LNCAP (cell line): ENCODE data around the gene OR11H7.

Experiments
- TF ChIP-seq, protein P1 (sequence below): fragments of 450-650 bp; IDR thresholded peaks from 2 replicates; pipeline ENCODE4 v1.5.1; 2017; ENCODE audit warnings: mild to moderate bottlenecking

The OR11H7 gene

DNA sequence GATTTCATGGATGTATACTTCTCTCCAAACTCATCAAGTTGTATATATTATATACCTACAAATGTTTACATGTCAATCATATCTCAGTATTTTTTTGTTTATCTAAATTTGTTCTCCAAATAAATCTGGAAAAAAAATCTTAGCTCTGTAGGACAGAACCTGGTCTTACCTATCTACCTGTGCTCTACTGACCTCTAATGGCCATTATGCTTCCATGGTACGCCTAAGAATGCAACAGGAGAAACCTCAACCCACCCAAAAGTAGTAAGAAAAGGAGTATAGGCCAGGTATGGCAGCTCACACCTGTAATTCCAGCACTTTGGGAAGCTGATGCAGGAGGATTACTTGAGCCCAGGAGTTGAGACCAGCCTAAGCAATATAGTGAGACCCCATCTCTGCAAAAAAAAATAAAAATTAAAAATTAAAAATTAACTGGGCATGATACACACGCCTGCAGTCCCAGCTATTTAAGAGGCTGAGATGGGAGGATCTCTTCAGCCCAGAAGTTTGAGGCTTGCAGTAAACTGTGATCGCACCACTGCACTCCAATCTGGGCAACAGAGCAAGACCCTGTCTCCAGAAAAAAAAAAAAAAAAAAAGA lies 19.0 kb downstream of the OR11H7 start:
- TF ChIP-seq, protein P1, sequence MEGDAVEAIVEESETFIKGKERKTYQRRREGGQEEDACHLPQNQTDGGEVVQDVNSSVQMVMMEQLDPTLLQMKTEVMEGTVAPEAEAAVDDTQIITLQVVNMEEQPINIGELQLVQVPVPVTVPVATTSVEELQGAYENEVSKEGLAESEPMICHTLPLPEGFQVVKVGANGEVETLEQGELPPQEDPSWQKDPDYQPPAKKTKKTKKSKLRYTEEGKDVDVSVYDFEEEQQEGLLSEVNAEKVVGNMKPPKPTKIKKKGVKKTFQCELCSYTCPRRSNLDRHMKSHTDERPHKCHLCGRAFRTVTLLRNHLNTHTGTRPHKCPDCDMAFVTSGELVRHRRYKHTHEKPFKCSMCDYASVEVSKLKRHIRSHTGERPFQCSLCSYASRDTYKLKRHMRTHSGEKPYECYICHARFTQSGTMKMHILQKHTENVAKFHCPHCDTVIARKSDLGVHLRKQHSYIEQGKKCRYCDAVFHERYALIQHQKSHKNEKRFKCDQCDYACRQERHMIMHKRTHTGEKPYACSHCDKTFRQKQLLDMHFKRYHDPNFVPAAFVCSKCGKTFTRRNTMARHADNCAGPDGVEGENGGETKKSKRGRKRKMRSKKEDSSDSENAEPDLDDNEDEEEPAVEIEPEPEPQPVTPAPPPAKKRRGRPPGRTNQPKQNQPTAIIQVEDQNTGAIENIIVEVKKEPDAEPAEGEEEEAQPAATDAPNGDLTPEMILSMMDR, result peak; percentile 78

DNA sequence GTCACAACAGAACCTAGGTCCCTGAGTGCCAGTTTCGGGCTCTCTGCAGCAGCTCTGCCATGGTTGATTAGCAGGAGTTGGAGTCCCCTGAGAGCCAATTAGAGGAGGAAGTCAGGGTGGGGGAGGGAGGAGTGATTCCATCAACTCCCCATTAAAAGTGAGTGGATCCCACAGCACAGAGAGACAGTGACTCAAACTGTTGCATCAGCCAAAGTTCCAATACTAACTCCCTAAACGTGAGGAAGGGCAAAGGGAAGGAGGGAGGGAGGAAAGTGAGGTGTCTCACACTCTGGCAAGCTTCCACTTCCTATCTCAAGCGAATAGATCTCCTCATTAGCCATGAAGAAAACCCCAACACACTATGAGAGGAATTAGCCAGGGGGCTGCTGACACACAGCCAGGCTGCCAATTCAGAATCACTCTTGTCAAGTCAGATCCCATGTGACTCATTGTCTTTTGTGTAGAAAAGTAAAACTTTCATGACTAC lies 33.9 kb downstream of the OR11H7 start:
- TF ChIP-seq, protein P1, result no peak

DNA sequence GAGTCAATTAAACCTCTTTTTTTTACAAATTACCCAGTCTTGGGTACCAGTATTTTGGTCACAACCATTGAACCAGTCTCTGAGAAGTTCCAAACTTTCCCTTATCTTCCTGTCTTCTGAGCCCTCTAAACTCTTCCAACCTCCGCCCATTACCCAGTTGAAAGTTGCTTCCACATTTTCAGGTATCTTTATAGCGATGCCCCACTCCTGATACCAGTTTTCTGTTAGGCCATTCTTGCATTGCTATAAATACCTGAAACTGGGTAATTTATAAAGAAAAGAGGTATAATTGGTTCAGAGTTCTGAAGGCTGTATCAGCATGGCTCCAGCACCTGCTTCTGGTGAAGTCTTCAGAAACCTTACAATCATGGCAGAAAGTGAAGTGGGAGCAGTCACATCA lies 45.3 kb downstream of the OR11H7 start:
- TF ChIP-seq, protein P1, result no peak

DNA sequence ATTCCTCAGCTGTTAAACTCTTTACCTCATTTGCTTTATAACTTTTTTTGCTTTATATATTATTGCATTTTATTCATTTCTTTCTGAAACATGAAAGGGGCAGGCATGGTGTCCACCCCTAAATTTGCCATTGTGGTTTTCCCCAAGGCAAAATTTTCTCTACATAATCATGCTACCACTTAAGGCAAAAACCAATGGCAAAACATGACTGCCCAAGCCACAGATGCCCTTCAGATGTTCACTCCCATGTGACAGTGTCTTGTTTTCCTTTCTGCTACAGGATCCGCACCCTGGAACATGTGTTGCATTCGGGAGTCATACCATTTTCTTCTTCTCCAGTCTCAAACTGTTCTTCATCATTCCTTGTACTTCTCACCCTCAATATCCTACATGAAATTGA lies 48.6 kb downstream of the OR11H7 start:
- TF ChIP-seq, protein P1, result no peak

DNA sequence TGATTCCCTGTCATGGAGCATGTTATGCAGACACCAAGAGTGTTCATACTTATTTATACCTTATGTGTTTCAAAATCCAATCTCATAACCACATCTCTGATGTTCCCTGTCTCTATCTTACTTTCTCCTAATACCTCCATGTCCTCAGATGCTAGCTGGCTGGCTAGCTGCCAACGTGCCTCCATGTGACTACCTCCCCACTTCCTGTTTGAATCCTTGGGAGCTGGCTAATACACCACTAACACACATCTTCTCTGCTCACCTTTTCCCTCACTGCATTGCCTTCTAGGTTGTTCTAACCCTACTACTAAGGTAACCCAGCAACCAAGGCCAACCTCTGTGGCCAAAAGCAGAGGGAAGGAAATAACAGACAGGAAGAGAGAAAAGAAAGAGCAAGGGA lies 49.6 kb downstream of the OR11H7 start:
- TF ChIP-seq, protein P1, result no peak
